ENCODE results near the gene GALNTL6. TPM values are rescaled to one million over a fixed set of nuclear protein-coding genes. Genes with fewer than 3 reads are reported as not detected.

Gene GALNTL6
- polyA plus RNA-seq, 1 donor (not counting 4 experiments of a cell fraction or from before 2014, with no cell fraction given): not detected

GRCh38 chr4:172674811-172675210, 861.6 kb downstream of the GALNTL6 start:
- Histone ChIP-seq H3K9me3 (ENCODE audit: control insufficient read depth, low read depth, low read length) (no peaks in the 10 kb centered on the region), H3K4me3 (ENCODE audit: control insufficient read depth in 2 of 3, extremely low read depth in 1 of 3, insufficient read depth in 2 of 3, low read depth in 1 of 3, low read length in 3 of 3) (no peak overlapping the region), H2AFZ (ENCODE audit: control insufficient read depth, low read length) (no peak overlapping the region), H3K9ac (ENCODE audit: control insufficient read depth, extremely low read depth, insufficient read depth, low read length) (no peak overlapping the region), H3K79me2 (ENCODE audit: control insufficient read depth, insufficient read depth, low read length) (no peaks in the 10 kb centered on the region), H3K27ac (ENCODE audit: control insufficient read depth, insufficient read depth, low read length) (no peak overlapping the region), H3K4me1 (ENCODE audit: control insufficient read depth, extremely low read depth, insufficient read depth, low read length) (no peaks in the 10 kb centered on the region), H4K20me1 (ENCODE audit: control insufficient read depth, extremely low read depth, insufficient read depth, low read length) (no peaks in the 10 kb centered on the region), H3K36me3 (ENCODE audit: control insufficient read depth in 2 of 2, extremely low read depth in 1 of 2, insufficient read depth in 2 of 2, low read length in 2 of 2) (no peaks in the 10 kb centered on the region), H3K4me2 (ENCODE audit: control insufficient read depth, extremely low read depth, insufficient read depth, low read depth, low read length) (no peak overlapping the region), H3K9me1 (ENCODE audit: control insufficient read depth, extremely low read depth, insufficient read depth, low read length) (no peaks in the 10 kb centered on the region), H3K27me3 (ENCODE audit: control insufficient read depth, extremely low read depth, insufficient read depth, low read length) (no peaks in the 10 kb centered on the region)
- no peak for DNase-seq (ENCODE audit: low read depth, low spot score)
- FAIRE-seq: no peak
- TF ChIP-seq CTCF (optimal IDR thresholded peaks at IDR 0.05 in 1 of 3, IDR thresholded peaks at IDR 0.05 in 1 of 3, conservative IDR thresholded peaks at IDR 0.05 in 1 of 3; ENCODE audit: extremely low read depth in 1 of 3, insufficient read depth in 2 of 3, low read length in 3 of 3): no peak
- TF ChIP-seq EZH2 (IDR thresholded peaks at IDR 0.05; ENCODE audit: low read length): no peak
- dilution Hi-C loops (cut with MboI; ENCODE audit: extremely low pct_ligation_motif_present, low sequenced_read_pairs): no loop called here

- Histone ChIP-seq H4K20me1 (ENCODE audit: control insufficient read depth, extremely low read depth, insufficient read depth, low read length) (no peaks in the 10 kb centered on the region), H3K4me3 (ENCODE audit: control insufficient read depth in 2 of 3, extremely low read depth in 1 of 3, insufficient read depth in 2 of 3, low read depth in 1 of 3, low read length in 3 of 3) (no peak overlapping the region), H3K9ac (ENCODE audit: control insufficient read depth, extremely low read depth, insufficient read depth, low read length) (no peak overlapping the region), H3K4me2 (ENCODE audit: control insufficient read depth, extremely low read depth, insufficient read depth, low read depth, low read length) (no peak overlapping the region), H3K27ac (ENCODE audit: control insufficient read depth, insufficient read depth, low read length) (no peak overlapping the region), H3K9me3 (ENCODE audit: control insufficient read depth, low read depth, low read length) (no peaks in the 10 kb centered on the region), H3K36me3 (ENCODE audit: control insufficient read depth in 2 of 2, extremely low read depth in 1 of 2, insufficient read depth in 2 of 2, low read length in 2 of 2) (no peaks in the 10 kb centered on the region), H3K79me2 (ENCODE audit: control insufficient read depth, insufficient read depth, low read length) (no peaks in the 10 kb centered on the region), H2AFZ (ENCODE audit: control insufficient read depth, low read length) (no peak overlapping the region), H3K9me1 (ENCODE audit: control insufficient read depth, extremely low read depth, insufficient read depth, low read length) (no peaks in the 10 kb centered on the region), H3K27me3 (ENCODE audit: control insufficient read depth, extremely low read depth, insufficient read depth, low read length) (no peaks in the 10 kb centered on the region), H3K4me1 (ENCODE audit: control insufficient read depth, extremely low read depth, insufficient read depth, low read length) (no peaks in the 10 kb centered on the region)
- FAIRE-seq (no peak), DNase-seq (ENCODE audit: low read depth, low spot score) (no peak)
- dilution Hi-C loops (cut with MboI; ENCODE audit: extremely low pct_ligation_motif_present, low sequenced_read_pairs): no loop called here
- TF ChIP-seq CTCF (optimal IDR thresholded peaks at IDR 0.05 in 1 of 3, IDR thresholded peaks at IDR 0.05 in 1 of 3, conservative IDR thresholded peaks at IDR 0.05 in 1 of 3; ENCODE audit: extremely low read depth in 1 of 3, insufficient read depth in 2 of 3, low read length in 3 of 3): no peak
- no peak for TF ChIP-seq EZH2 (IDR thresholded peaks at IDR 0.05; ENCODE audit: low read length)
These were observed 862.0 kb downstream of the GALNTL6 start for GRCh38 chr4:172675232-172675631.

Measured in keratinocyte (primary cell).